Measurements from ENCODE around the gene PTPN14.

Gene PTPN14

GRCh38 chr1:214451596-214451995 is 99.8 kb downstream of the PTPN14 start:
- H3K4me1 ChIP-seq (ENCODE audit: control insufficient read depth, insufficient read depth, low read length): peaks cover 15% of the 10 kb centered on the region
- H3K27ac ChIP-seq (ENCODE audit: extremely low read depth, low read depth, low read length): no peak overlapping the region
- no peaks in the 10 kb centered on the region for H3K9me3 ChIP-seq (ENCODE audit: control insufficient read depth, insufficient read depth, low read depth, low read length)
- H3K4me3 ChIP-seq (ENCODE audit: low read depth, low read length): no peak overlapping the region
- POLR2A ChIA-PET: no interaction called here
- TF ChIP-seq ZNF707 (tag by site-specific recombination; IDR thresholded peaks at IDR 0.05) (no peak), EGR2 (tag by site-specific recombination; IDR thresholded peaks at IDR 0.05; ENCODE audit: low read depth) (peak; percentile 70), ZFHX2 (tag by site-specific recombination; conservative IDR thresholded peaks at IDR 0.05) (peak; percentile 74)
- peaks cover 0 to 2% of the 10 kb centered on the region in 2 experiments; a peak in 1 of 3 replicates for H3K36me3 ChIP-seq (ENCODE audit: control insufficient read depth in 2 of 2, insufficient read depth in 1 of 2, low read length in 2 of 2)
- CTCF ChIA-PET: interaction anchor here (1.8 kb wide), 1 partner anchor 119 kb away, joined by 4 read pairs; no protein-coding TSS in a partner anchor

DNA sequence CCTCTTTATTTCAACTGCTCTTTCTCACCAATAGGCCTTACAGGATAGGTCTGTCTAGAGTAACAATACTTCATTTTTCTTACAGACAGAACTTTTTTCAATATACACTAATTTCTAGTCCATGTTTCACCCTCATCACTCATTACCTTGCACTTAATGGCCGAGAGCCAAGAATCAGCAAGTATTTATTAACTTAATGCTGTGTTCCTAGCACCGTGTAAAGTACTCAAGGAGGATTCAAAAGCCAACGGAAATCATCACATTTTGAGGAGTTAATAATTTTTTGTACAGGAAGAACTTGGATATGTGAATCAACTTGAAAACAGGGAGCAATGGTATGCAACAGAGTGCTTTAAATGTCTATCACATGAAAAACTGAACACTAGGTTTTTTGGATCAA is 102.0 kb downstream of the PTPN14 start:
- no peak for TF ChIP-seq ZNF654 (tag by site-specific recombination; IDR thresholded peaks at IDR 0.05; ENCODE audit: low read depth)
- no peak for TF ChIP-seq ZNF629 (tag by site-specific recombination; IDR thresholded peaks at IDR 0.05)
- no peak for TF ChIP-seq ZBTB20 (tag by site-specific recombination; IDR thresholded peaks at IDR 0.05)
- TF ChIP-seq ZNF274 (IDR thresholded peaks at IDR 0.05; ENCODE audit: low read length): no peak
- TF ChIP-seq ZNF274 (tag by site-specific recombination; IDR thresholded peaks at IDR 0.05; ENCODE audit: borderline replicate concordance): no peak
- Histone ChIP-seq H3K9me3 (ENCODE audit: control insufficient read depth, insufficient read depth, low read depth, low read length) (no peaks in the 10 kb centered on the region), H3K4me1 (ENCODE audit: control insufficient read depth, insufficient read depth, low read length) (peaks cover 25% of the 10 kb centered on the region), H3K36me3 (ENCODE audit: control insufficient read depth in 2 of 2, insufficient read depth in 1 of 2, low read length in 2 of 2) (peaks cover 0 to 2% of the 10 kb centered on the region in 2 experiments; a peak in 1 of 3 replicates), H3K4me3 (ENCODE audit: low read depth, low read length) (no peak overlapping the region), H3K27ac (ENCODE audit: extremely low read depth, low read depth, low read length) (no peak overlapping the region)
- CTCF ChIA-PET: no interaction called here
- POLR2A ChIA-PET: no interaction called here

DNA sequence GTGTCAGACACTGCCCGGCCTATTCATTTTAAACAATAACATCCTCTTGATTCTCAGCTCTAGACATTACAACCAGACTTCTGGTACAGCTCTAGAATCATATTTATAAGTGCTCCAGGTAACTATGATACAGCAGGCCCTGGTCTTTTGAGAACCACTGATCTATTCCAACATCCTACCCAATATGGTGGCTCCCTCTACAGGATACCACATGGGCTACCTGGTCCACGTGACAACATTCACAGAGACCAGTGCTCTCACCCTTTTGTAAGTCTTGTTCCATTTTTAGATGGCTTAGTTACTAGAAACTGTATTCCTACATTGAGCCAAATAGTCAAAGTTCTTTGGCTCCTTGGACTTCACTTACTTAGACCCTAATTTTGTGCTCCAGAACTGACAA is 102.9 kb downstream of the PTPN14 start:
- H3K36me3 ChIP-seq (ENCODE audit: control insufficient read depth in 2 of 2, insufficient read depth in 1 of 2, low read length in 2 of 2): peaks cover 0 to 2% of the 10 kb centered on the region in 2 experiments; a peak in 1 of 3 replicates
- H3K9me3 ChIP-seq (ENCODE audit: control insufficient read depth, insufficient read depth, low read depth, low read length): no peaks in the 10 kb centered on the region
- H3K4me1 ChIP-seq (ENCODE audit: control insufficient read depth, insufficient read depth, low read length): peaks cover 28% of the 10 kb centered on the region
- CTCF ChIA-PET: interaction anchor here (0.7 kb wide), 1 partner anchor 115 kb away, joined by 3 read pairs; no protein-coding TSS in a partner anchor
- no peak for TF ChIP-seq TRIM28 (IDR thresholded peaks at IDR 0.05; ENCODE audit: borderline replicate concordance, low read length)
- TF ChIP-seq, protein P1, sequence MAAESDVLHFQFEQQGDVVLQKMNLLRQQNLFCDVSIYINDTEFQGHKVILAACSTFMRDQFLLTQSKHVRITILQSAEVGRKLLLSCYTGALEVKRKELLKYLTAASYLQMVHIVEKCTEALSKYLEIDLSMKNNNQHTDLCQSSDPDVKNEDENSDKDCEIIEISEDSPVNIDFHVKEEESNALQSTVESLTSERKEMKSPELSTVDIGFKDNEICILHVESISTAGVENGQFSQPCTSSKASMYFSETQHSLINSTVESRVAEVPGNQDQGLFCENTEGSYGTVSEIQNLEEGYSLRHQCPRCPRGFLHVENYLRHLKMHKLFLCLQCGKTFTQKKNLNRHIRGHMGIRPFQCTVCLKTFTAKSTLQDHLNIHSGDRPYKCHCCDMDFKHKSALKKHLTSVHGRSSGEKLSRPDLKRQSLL (tag by site-specific recombination; IDR thresholded peaks at IDR 0.05): 0 out of 2 replicates have a peak, but pooled peaks have one; percentile 11
- POLR2A ChIA-PET: no interaction called here
- H3K4me3 ChIP-seq (ENCODE audit: low read depth, low read length): no peak overlapping the region
- no peak overlapping the region for H3K27ac ChIP-seq (ENCODE audit: extremely low read depth, low read depth, low read length)

- POLR2A ChIA-PET: no interaction called here
- Histone ChIP-seq H3K9me3 (ENCODE audit: control insufficient read depth, insufficient read depth, low read depth, low read length) (no peaks in the 10 kb centered on the region), H3K4me1 (ENCODE audit: control insufficient read depth, insufficient read depth, low read length) (peaks cover 28% of the 10 kb centered on the region), H3K36me3 (ENCODE audit: control insufficient read depth in 2 of 2, insufficient read depth in 1 of 2, low read length in 2 of 2) (peaks cover 0 to 2% of the 10 kb centered on the region in 2 experiments; a peak in 1 of 3 replicates), H3K27ac (ENCODE audit: extremely low read depth, low read depth, low read length) (no peak overlapping the region), H3K4me3 (ENCODE audit: low read depth, low read length) (no peak overlapping the region)
- CTCF ChIA-PET: no interaction called here
- no peak for TF ChIP-seq ZNF529 (tag by site-specific recombination; IDR thresholded peaks at IDR 0.05; ENCODE audit: insufficient replicate concordance)
- TF ChIP-seq ZNF274 (IDR thresholded peaks at IDR 0.05; ENCODE audit: low read length): no peak
- TF ChIP-seq ZNF274 (tag by site-specific recombination; IDR thresholded peaks at IDR 0.05; ENCODE audit: borderline replicate concordance): no peak
- TF ChIP-seq ZNF664 (tag by site-specific recombination; IDR thresholded peaks at IDR 0.05): no peak
- TF ChIP-seq REPIN1 (tag by site-specific recombination; IDR thresholded peaks at IDR 0.05; ENCODE audit: low read depth): no peak
- no peak for TF ChIP-seq ZNF404 (tag by site-specific recombination; IDR thresholded peaks at IDR 0.05)
Observed at GRCh38 chr1:214447557-214447871, 103.9 kb downstream of the PTPN14 start.

All from HEK293 (cell line).